HL-60 (cell line): Measurements from ENCODE around the gene FRMPD4.
"Not testable (repeated sequence)": the region's sequence is repeated elsewhere in the genome, so short reads cannot be mapped to it uniquely, and the experiment has no call there.

Experiments used
- DNase-seq, 2 experiments: peaks; one replicate each; pipeline ENCODE4 v3.0.0-alpha.2; 2010 to 2020; ENCODE audit warnings: low read depth in 1 of 2, low spot score in 1 of 2
- H3K27ac ChIP-seq: fragments of 250-450 bp; sonication (Bioruptor Pico); replicated peaks from 2 replicates; pipeline ENCODE4 v1.5.1; 2020; ENCODE audit warnings: mild to moderate bottlenecking, moderate library complexity
- H3K27me3 ChIP-seq: fragments of 250-450 bp; sonication (Bioruptor Pico); 2 replicates; pipeline ENCODE4 v1.5.1; 2021; ENCODE audit warnings: mild to moderate bottlenecking, moderate library complexity; ENCODE audit not compliant: insufficient read depth, poor library complexity, severe bottlenecking
- H3K4me3 ChIP-seq: replicated peaks from 2 replicates; pipeline ENCODE4 v1.5.1; 2011; ENCODE audit warnings: mild to moderate bottlenecking, control low read depth, low read length; ENCODE audit not compliant: insufficient read depth
- GABPA ChIP-seq: IDR thresholded peaks from 2 replicates; pipeline ENCODE4 v1.6.1; 2012; ENCODE audit warnings: low read depth
- POLR2AphosphoS5 ChIP-seq: IDR thresholded peaks from 2 replicates; pipeline ENCODE4 v1.6.1; 2012; ENCODE audit warnings: low read depth
- SPI1 ChIP-seq: IDR thresholded peaks from 2 replicates; pipeline ENCODE4 v1.6.1; 2012; ENCODE audit warnings: low read depth, mild to moderate bottlenecking, borderline replicate concordance
- TF ChIP-seq, protein P1 (sequence below): IDR thresholded peaks from 2 replicates; pipeline ENCODE4 v1.6.1; 2012; ENCODE audit warnings: low read depth; ENCODE audit not compliant: insufficient replicate concordance
- TF ChIP-seq, protein P2 (sequence below): IDR thresholded peaks from one replicate; pipeline ENCODE4 v1.5.1; 2011; ENCODE audit warnings: low read length, control low read depth, inconsistent platforms; ENCODE audit not compliant: insufficient read depth

Gene FRMPD4

DNA sequence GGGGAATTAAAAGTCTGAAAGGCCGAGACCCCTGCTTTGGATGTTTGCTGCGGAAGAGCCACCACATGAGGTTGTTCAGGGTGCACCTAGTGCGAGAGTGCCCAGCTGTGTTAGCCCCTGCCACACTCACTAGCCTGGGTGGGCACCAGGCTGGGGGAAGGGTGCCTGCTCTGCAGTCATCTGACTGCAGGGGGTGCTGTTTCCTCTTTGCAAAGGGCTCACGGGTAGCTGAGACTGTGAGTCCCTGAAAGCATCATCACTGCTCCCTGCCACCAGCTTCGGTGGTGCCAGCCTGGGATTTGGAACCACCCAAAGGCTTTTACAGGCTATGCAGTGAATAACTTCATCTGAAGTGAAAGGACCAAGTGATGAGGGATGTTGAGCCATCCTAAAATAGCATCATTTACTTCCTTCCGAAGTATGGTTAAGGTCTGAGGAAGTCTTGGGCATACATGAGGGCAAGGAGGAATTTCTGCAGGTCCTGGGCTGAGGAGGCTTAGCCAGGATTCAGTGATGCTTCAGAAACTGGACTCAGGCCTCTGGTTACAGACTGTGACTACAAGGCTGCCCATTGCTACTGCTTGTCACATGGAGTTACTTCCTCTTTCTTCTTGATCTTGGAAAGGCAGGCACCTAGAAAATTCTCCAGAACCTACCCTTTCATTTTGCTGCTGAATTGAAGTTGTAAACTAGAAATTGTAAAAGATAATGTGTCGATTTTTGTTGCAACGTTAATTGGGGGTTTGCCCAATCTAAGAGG, 359.7 kb downstream of the FRMPD4 start:
- no peak overlapping the region for H3K4me3 ChIP-seq
- no peak overlapping the region for H3K27ac ChIP-seq
- no peaks in the 10 kb centered on the region for H3K27me3 ChIP-seq
- TF ChIP-seq SPI1 (no peak), POLR2AphosphoS5 (no peak), GABPA (no peak)
- TF ChIP-seq, protein P1, sequence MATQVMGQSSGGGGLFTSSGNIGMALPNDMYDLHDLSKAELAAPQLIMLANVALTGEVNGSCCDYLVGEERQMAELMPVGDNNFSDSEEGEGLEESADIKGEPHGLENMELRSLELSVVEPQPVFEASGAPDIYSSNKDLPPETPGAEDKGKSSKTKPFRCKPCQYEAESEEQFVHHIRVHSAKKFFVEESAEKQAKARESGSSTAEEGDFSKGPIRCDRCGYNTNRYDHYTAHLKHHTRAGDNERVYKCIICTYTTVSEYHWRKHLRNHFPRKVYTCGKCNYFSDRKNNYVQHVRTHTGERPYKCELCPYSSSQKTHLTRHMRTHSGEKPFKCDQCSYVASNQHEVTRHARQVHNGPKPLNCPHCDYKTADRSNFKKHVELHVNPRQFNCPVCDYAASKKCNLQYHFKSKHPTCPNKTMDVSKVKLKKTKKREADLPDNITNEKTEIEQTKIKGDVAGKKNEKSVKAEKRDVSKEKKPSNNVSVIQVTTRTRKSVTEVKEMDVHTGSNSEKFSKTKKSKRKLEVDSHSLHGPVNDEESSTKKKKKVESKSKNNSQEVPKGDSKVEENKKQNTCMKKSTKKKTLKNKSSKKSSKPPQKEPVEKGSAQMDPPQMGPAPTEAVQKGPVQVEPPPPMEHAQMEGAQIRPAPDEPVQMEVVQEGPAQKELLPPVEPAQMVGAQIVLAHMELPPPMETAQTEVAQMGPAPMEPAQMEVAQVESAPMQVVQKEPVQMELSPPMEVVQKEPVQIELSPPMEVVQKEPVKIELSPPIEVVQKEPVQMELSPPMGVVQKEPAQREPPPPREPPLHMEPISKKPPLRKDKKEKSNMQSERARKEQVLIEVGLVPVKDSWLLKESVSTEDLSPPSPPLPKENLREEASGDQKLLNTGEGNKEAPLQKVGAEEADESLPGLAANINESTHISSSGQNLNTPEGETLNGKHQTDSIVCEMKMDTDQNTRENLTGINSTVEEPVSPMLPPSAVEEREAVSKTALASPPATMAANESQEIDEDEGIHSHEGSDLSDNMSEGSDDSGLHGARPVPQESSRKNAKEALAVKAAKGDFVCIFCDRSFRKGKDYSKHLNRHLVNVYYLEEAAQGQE = no peak
- TF ChIP-seq, protein P2, sequence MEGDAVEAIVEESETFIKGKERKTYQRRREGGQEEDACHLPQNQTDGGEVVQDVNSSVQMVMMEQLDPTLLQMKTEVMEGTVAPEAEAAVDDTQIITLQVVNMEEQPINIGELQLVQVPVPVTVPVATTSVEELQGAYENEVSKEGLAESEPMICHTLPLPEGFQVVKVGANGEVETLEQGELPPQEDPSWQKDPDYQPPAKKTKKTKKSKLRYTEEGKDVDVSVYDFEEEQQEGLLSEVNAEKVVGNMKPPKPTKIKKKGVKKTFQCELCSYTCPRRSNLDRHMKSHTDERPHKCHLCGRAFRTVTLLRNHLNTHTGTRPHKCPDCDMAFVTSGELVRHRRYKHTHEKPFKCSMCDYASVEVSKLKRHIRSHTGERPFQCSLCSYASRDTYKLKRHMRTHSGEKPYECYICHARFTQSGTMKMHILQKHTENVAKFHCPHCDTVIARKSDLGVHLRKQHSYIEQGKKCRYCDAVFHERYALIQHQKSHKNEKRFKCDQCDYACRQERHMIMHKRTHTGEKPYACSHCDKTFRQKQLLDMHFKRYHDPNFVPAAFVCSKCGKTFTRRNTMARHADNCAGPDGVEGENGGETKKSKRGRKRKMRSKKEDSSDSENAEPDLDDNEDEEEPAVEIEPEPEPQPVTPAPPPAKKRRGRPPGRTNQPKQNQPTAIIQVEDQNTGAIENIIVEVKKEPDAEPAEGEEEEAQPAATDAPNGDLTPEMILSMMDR = no peak
- DNase-seq = no peak

DNA sequence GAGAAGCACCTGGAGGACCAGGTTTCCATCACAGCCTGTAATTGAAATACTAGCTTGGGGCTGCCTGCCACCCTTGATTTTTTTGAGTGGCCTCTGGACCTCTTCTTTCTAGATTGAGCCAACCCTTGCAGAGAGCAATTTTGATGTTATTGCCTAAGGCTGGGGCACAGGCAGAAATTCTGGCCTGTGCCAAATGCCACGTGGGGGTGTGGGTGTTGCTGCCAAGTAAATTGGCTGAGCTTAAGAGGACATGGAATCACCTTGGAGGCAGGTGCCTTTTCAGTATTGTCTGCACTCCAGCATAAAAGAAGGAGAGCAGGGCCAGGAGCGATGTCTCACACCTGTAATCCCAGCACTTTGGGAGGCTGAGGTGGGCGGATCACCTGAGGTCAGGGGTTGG, 366.9 kb downstream of the FRMPD4 start:
- no peak for TF ChIP-seq SPI1
- no peak overlapping the region for H3K4me3 ChIP-seq
- H3K27me3 ChIP-seq = no peaks in the 10 kb centered on the region
- DNase-seq = no peak
- no peak overlapping the region for H3K27ac ChIP-seq

DNA sequence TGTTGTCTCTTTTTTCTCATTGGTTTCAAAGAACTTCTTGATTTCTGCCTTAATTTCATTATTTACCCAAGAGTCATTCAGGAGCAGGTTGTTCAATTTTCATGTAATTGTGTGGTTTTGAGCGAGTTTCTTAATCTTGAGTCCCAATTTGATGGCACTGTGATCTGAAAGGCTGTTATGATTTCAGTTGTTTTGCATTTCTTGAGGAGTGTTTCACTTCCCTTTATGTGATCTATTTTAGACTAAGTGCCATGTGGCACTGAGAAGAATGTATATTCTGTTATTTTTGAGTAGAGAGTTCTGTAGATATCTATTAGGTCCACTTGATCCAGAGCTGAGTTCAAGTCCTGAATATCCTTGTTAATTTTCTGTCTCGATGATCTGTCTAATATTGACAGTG, 377.1 kb downstream of the FRMPD4 start:
- H3K27ac ChIP-seq, H3K27me3 ChIP-seq, H3K4me3 ChIP-seq: not testable (repeated sequence)
- DNase-seq = peak in 1 of 2 experiments; percentile 16

DNA sequence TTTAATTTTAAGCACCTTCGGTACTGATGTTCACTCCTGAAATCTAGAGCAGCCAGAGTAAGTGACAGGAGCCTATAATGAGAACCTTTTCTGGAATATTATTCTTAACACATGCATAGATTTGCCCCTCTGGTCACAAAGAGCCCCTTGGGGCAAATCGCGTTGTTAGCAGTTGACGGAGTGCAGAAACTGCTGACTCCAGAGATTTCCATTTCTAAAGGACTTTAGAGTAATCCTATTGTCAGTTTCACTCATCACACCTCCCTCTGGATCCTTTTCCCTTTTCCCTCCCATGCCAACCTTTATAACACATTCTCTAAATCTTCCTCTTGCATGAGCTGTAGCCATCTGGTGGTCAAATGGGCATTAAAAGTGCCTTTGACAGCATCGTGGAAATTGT, 388.0 kb downstream of the FRMPD4 start:
- TF ChIP-seq, protein P2 = no peak
- no peak for TF ChIP-seq SPI1
- Histone ChIP-seq H3K27ac (no peak overlapping the region), H3K27me3 (no peaks in the 10 kb centered on the region), H3K4me3 (no peak overlapping the region)
- DNase-seq = no peak

DNA sequence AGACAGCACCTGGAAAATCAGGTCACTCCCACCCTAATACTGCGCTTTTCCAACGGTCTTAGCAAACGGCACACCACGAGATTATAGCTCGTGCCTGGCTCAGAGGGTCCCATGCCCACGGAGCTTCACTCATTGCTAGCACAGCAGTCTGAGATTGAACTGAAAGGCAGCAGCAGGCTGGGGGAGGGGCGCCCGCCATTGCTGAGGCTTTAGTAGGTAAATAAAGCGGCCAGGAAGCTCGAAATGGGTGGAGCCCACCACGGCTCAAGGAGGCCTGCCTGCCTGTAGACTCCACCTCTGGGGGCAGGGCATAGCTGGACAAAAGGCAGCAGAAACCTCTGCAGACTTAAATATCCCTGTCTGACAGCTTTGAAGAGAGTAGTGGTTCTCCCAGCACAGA, 399.8 kb downstream of the FRMPD4 start:
- not testable (repeated sequence) for H3K4me3 ChIP-seq, H3K27me3 ChIP-seq, H3K27ac ChIP-seq, DNase-seq

DNA sequence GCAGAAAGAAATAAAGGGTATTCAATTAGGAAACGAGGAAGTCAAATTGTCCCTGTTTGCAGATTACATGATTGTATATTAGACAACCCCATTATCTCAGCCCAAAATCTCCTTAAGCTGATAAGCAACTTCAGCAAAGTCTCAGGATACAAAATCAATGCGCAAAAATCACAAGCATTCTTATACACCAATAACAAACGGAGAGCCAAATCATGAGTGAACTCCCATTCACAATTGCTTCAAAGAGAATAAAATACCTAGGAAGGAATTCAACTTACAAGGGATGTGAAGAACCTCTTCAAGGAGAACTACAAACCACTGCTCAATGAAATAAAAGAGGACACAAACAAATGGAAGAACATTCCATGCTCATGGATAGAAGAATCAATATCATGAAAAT, 404.0 kb downstream of the FRMPD4 start:
- H3K27me3 ChIP-seq, H3K4me3 ChIP-seq, DNase-seq: not testable (repeated sequence)

DNA sequence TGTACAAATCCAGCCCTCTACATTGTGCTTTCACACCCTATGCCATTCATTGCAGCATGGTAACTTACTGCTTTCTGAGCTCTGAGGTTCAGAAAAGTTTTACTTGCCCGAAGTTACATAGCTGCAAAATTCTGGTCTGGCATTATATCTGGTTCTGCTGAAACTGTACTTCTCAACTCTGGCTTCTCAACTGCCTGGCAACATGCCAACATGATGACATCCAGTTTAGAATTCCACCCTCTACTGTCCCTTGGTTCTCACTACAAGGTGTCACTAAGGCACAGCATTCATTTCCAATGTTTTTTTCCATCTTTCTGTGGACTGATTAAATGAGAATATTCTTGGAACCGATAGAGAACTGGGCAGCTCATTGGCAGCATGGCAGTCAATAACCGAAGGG, 410.1 kb downstream of the FRMPD4 start:
- Histone ChIP-seq H3K27me3 (no peaks in the 10 kb centered on the region), H3K4me3 (no peak overlapping the region), H3K27ac (no peak overlapping the region)
- DNase-seq = no peak
- TF ChIP-seq GABPA = no peak
- no peak for TF ChIP-seq POLR2AphosphoS5
- TF ChIP-seq SPI1 = no peak
- TF ChIP-seq, protein P1 = no peak
- TF ChIP-seq, protein P2 = no peak

More for the DNA sequence above, 404.0 kb downstream of the FRMPD4 start:
- not testable (repeated sequence) for H3K27ac ChIP-seq
